ENCODE results near the gene GRIK2. TPM values are rescaled to one million over a fixed set of nuclear protein-coding genes. Genes with fewer than 3 reads are reported as not detected.

Gene GRIK2
- total RNA-seq, 4 donors from 2014 or later: 1.6 to 8.9 (median 8.6) TPM; not detected in 1

DNA sequence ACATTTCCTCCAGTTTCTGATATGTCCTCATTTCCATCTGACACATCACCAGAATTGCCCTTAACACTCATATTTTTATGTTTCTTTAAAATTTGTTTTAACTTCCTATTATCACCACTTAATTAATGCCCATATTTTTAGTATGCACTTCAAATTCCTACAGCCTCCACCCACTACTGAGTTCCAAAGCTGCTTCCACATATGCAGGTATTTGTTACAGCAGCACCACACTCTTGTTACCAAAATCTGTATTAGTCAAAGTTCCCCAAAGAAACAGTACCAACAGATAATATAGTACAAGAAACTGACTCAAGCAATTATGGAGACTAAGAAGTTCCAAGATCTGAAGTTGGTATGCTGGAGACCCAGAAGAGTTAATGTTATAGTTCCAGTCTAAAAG lies 340.4 kb downstream of the GRIK2 start:
- no peak overlapping the region for H3K4me3 ChIP-seq
- H3K27ac ChIP-seq: no peak overlapping the region
- no peaks in the 10 kb centered on the region for H3K36me3 ChIP-seq
- no peak for DNase-seq
- no peaks in the 10 kb centered on the region for H3K27me3 ChIP-seq
- no peaks in the 10 kb centered on the region for H3K9me3 ChIP-seq
- no peaks in the 10 kb centered on the region for H3K4me1 ChIP-seq
- no peak for TF ChIP-seq POLR2A (IDR thresholded peaks at IDR 0.05)
- TF ChIP-seq, protein P1, sequence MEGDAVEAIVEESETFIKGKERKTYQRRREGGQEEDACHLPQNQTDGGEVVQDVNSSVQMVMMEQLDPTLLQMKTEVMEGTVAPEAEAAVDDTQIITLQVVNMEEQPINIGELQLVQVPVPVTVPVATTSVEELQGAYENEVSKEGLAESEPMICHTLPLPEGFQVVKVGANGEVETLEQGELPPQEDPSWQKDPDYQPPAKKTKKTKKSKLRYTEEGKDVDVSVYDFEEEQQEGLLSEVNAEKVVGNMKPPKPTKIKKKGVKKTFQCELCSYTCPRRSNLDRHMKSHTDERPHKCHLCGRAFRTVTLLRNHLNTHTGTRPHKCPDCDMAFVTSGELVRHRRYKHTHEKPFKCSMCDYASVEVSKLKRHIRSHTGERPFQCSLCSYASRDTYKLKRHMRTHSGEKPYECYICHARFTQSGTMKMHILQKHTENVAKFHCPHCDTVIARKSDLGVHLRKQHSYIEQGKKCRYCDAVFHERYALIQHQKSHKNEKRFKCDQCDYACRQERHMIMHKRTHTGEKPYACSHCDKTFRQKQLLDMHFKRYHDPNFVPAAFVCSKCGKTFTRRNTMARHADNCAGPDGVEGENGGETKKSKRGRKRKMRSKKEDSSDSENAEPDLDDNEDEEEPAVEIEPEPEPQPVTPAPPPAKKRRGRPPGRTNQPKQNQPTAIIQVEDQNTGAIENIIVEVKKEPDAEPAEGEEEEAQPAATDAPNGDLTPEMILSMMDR (IDR thresholded peaks at IDR 0.05): no peak

DNA sequence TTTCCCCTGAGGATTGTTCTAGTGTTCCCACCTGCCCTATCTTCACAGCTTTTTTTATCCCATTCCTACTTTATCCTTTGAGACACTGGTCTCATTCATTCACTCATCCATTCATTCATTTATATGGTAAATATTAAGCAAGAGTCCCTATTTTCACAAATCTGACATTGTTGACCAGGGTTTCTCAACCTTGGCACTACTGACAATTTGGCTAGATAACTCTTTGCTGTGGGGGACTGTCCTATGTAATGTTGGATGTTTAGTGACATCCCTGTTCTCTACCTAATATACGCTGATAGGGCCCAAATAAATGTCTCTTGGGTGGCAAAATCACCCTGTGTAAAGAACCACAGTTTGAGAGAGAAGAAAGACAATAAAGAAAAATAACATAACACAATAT lies 345.0 kb downstream of the GRIK2 start:
- no peaks in the 10 kb centered on the region for H3K27me3 ChIP-seq
- H3K36me3 ChIP-seq: no peaks in the 10 kb centered on the region
- DNase-seq: no peak
- TF ChIP-seq, protein P1 (IDR thresholded peaks at IDR 0.05): no peak
- no peak for TF ChIP-seq POLR2A (IDR thresholded peaks at IDR 0.05)
- H3K9me3 ChIP-seq: no peaks in the 10 kb centered on the region
- H3K4me3 ChIP-seq: no peak overlapping the region
- H3K27ac ChIP-seq: no peak overlapping the region
- H3K4me1 ChIP-seq: no peaks in the 10 kb centered on the region

DNA sequence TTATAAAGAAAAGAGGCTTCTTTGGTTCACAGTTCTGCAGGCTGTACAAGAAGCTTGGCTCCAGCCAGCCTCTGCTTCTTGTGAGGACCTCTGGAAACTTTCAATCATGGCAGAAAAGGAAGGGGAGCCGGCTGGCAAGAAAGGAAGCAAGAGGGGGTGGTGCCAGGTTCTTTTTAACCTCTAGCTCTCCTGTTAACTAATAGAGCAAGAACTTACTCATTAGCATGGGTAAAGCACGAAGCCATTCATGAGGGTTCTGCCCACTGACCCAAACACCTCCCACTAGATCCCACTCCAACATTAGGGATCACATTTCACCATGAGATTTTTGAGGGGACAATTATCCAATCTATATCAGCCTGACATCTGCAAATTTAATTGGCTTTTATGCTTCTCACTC lies 347.1 kb downstream of the GRIK2 start:
- H3K27ac ChIP-seq: no peak overlapping the region
- H3K27me3 ChIP-seq: no peaks in the 10 kb centered on the region
- H3K9me3 ChIP-seq: no peaks in the 10 kb centered on the region
- no peaks in the 10 kb centered on the region for H3K36me3 ChIP-seq
- DNase-seq: no peak
- no peak overlapping the region for H3K4me3 ChIP-seq
- no peaks in the 10 kb centered on the region for H3K4me1 ChIP-seq
- TF ChIP-seq, protein P1 (IDR thresholded peaks at IDR 0.05): no peak
- no peak for TF ChIP-seq POLR2A (IDR thresholded peaks at IDR 0.05)

DNA sequence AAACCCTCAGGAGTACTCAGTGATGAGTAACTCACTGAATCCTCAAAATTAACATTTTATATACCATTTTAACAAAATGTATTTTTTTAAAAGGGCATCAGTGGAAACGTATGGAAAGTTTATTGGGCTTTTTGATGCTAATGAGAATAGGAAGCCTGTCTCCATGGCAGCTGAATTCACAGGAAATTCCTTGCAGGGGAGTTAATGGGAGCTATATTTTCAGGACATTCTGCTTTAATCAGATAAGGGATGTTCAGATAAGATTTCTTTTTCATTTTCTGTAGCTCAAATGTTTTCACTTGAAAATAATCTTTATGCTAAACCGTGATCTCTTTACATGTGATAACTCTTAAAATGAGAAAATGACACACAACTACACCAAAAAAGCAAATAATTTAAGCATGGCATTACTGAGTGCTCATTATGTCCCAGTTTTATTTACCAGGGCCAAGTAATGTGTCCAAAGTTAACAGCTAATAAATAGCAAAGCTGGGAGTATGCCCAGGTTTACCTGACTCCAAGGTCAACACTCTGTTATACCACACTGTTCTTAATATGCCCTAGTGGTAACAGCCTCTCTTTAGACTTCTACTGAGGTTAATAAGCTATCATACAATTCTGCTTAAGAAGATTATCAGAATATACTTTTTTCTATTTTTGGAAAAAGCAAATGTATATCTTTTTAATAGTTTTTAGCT lies 348.1 kb downstream of the GRIK2 start:
- Histone ChIP-seq H3K36me3 (no peaks in the 10 kb centered on the region), H3K27ac (no peak overlapping the region), H3K9me3 (no peaks in the 10 kb centered on the region), H3K4me1 (no peaks in the 10 kb centered on the region), H3K27me3 (no peaks in the 10 kb centered on the region), H3K4me3 (no peak overlapping the region)
- no peak for DNase-seq
- TF ChIP-seq, protein P1 (IDR thresholded peaks at IDR 0.05): no peak
- TF ChIP-seq POLR2A (IDR thresholded peaks at IDR 0.05): no peak

DNA sequence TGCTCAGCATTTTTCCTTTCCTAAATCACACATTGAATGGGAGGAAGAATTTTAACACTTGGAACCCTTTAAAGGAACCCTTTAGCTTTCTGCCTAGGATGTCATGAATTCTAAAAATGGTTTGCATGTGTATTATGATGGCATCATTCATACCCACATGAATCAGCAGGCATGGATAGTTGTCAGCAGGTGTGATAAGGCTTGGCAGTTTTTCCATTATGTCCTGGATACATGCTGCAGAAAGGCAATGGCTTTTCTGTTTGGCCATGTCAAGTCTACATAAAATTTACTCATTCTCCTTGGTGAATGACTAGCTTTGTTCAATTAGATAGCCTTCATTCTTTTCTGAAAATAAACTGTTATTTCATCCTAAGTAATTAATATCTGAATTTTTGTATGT lies 353.7 kb downstream of the GRIK2 start:
- Histone ChIP-seq H3K36me3 (no peaks in the 10 kb centered on the region), H3K27ac (no peak overlapping the region), H3K9me3 (no peaks in the 10 kb centered on the region), H3K27me3 (no peaks in the 10 kb centered on the region), H3K4me1 (no peaks in the 10 kb centered on the region), H3K4me3 (no peak overlapping the region)
- no peak for TF ChIP-seq POLR2A (IDR thresholded peaks at IDR 0.05)
- TF ChIP-seq, protein P1 (IDR thresholded peaks at IDR 0.05): no peak
- no peak for DNase-seq

DNA sequence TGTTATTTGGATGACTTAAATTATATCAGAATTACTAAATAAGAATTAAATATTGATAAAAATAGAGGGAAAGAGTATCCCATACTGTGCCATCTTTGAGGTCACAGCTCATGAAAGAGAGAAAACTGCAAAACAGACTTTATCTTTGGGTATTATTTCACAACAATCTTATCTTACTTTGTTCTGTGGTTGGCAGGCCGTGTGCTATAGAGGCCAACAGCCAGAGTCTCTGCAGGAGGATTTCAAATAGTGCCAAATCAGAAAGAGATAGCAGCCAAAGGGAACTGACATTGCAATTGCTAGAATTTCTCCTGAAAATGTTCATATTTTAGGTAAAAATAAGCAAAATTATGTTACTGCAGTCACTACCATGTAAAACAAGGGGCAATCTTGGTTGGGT lies 354.2 kb downstream of the GRIK2 start:
- TF ChIP-seq, protein P1 (IDR thresholded peaks at IDR 0.05): no peak
- TF ChIP-seq POLR2A (IDR thresholded peaks at IDR 0.05): no peak

More for the DNA sequence above, 354.2 kb downstream of the GRIK2 start:
- Histone ChIP-seq H3K4me1 (no peaks in the 10 kb centered on the region), H3K9me3 (no peaks in the 10 kb centered on the region), H3K27ac (no peak overlapping the region), H3K4me3 (no peak overlapping the region), H3K36me3 (no peaks in the 10 kb centered on the region), H3K27me3 (no peaks in the 10 kb centered on the region)
- DNase-seq: no peak

Measured in Peyer's patch (tissue), 4 donors.